GM13976 (cell line): ENCODE results near the gene MYO5B.

Experiments used
- DNase-seq: peaks from one replicate; pipeline ENCODE4 v3.0.0; 2012; ENCODE audit warnings: low spot score
- CTCF ChIP-seq: IDR thresholded peaks from 2 replicates; pipeline ENCODE4 v1.5.1; 2012; ENCODE audit warnings: borderline replicate concordance, mild to moderate bottlenecking; ENCODE audit not compliant: insufficient read depth; ENCODE audit errors: extremely low read depth, missing control alignments, control extremely low read depth
- in situ Hi-C: fragments of 300-500 bp; cut with MboI; formaldehyde crosslinking; loops from one replicate; pipeline ENCODE4 v1.12.0; 2022; ENCODE audit warnings: low sequenced_read_pairs, mixed read lengths, inconsistent platforms; ENCODE audit not compliant: unreplicated experiment

The MYO5B gene

GRCh38 chr18:50042611-50043010, 152.3 kb downstream of the MYO5B start:
- TF ChIP-seq CTCF: no peak
- in situ Hi-C loops: no loop called here
- no peak for DNase-seq

- no peak for DNase-seq
- in situ Hi-C loops: no loop called here
Measured at GRCh38 chr18:50039746-50040145, 155.2 kb downstream of the MYO5B start.

GRCh38 chr18:50038448-50038847, 156.5 kb downstream of the MYO5B start:
- in situ Hi-C loops: no loop called here
- DNase-seq: no peak
- TF ChIP-seq CTCF: no peak

More at GRCh38 chr18:50039746-50040145, 155.2 kb downstream of the MYO5B start:
- no peak for TF ChIP-seq CTCF

- no peak for DNase-seq
- no peak for TF ChIP-seq CTCF
- in situ Hi-C loops: no loop called here
Measured at GRCh38 chr18:50034029-50034428, 160.9 kb downstream of the MYO5B start.

GRCh38 chr18:50033004-50033403, 161.9 kb downstream of the MYO5B start:
- in situ Hi-C loops: no loop called here
- no peak for TF ChIP-seq CTCF
- DNase-seq: no peak

- no peak for TF ChIP-seq CTCF
- DNase-seq: no peak
- in situ Hi-C loops: no loop called here
Measured at GRCh38 chr18:50030146-50030545, 164.8 kb downstream of the MYO5B start.

- in situ Hi-C loops: no loop called here
- no peak for DNase-seq
- no peak for TF ChIP-seq CTCF
Measured at GRCh38 chr18:50027996-50028395, 167.0 kb downstream of the MYO5B start.
